Activated CD8-positive, alpha-beta T cell treated with anti-CD3 and anti-CD28 coated beads, Interleukin-2, amount 10 ng/mL, durations not matched to agents 7 days and 5 days (primary cell): Measurements from ENCODE around the gene CD96. TPM values are rescaled to one million over a fixed set of nuclear protein-coding genes. Genes with fewer than 3 reads are reported as not detected.
A peak's percentile ranks its signal among the peaks of the same experiment; 100 is the strongest.

ENCODE experiments used
- ATAC-seq: fragments of 150-1000 bp; cut with Tn5 transposase; one replicate; pipeline ENCODE4 v1.10.0; 2021; ENCODE audit warnings: moderate library complexity
- CTCF ChIA-PET: fragments of 350-600 bp; sonication (Branson Sonifier 250); formaldehyde crosslinking; loops from one replicate; lab custom pipeline; 2021; ENCODE audit warnings: antibody characterized with exemption; lab: Charles Lee
- POLR2A ChIA-PET: fragments of 350-600 bp; sonication (Branson Sonifier 250); formaldehyde crosslinking; loops from one replicate; lab custom pipeline; 2021; ENCODE audit warnings: antibody characterized with exemption; lab: Charles Lee
- DNase-seq: peaks from one replicate; pipeline ENCODE4 v3.0.0-alpha.2; 2020
- H3K27ac Mint-ChIP-seq: one replicate; pipeline ENCODE4 v1.8.0; 2021; ENCODE audit warnings: mild to moderate bottlenecking, mixed read lengths
- H3K27me3 Mint-ChIP-seq: one replicate; pipeline ENCODE4 v1.8.0; 2021; ENCODE audit warnings: low read depth, mixed read lengths
- H3K36me3 Mint-ChIP-seq: one replicate; pipeline ENCODE4 v1.8.0; 2021; ENCODE audit warnings: low read depth, mixed read lengths
- H3K4me1 Mint-ChIP-seq: one replicate; pipeline ENCODE4 v1.8.0; 2021; ENCODE audit warnings: low read depth, mixed read lengths
- H3K4me3 Mint-ChIP-seq: one replicate; pipeline ENCODE4 v1.8.0; 2021; ENCODE audit warnings: mild to moderate bottlenecking, mixed read lengths
- H3K9me3 Mint-ChIP-seq: one replicate; pipeline ENCODE4 v1.8.0; 2022; ENCODE audit warnings: mixed read lengths; ENCODE audit not compliant: insufficient read depth
- total RNA-seq, 2 experiments: library from RNA; stranded (reverse); gene quantifications; one replicate each; pipeline ENCODE4 v1.2.3, GENCODE V29; 2021

CD96 gene
- total RNA-seq, 2 experiments from 2014 or later = 293 to 303 TPM

DNA sequence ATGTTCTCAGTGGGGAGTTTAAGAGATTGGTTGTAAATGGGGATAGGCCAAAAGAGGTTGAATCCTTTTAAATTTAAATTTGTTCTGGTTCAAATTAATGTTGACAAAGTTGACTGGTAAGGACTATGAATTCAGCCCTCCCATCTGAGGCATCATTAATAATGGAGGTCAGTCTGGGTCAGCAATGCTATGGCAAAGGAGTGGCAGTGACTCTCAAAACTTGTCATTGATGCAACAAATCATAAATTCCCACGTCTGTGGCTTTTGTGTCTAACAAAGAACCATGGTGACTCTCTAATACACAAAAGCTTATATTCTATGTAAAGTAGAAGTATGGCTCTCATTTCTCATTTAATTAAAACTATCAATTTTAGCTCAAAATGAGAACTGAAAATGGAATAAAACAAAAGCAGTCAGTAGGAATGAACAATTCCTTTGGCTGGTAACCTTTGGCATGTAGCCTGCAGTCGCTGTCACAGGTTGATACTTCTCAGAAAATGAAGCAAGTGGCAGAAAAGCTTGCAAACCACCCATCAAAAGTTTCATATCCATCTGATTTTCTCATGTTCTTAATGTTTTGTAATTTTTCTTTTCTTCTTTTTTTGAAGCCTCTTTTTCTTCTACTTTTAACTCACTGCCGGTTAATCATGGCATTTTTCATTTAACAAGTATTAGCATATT, 65.4 kb downstream of the CD96 start:
- CTCF ChIA-PET = interaction anchor here (1.0 to 2.7 kb wide), 6 partner anchors 9 to 83 kb away, joined by 3 to 21 read pairs (median 3); no protein-coding TSS in a partner anchor
- Mint-ChIP-seq H3K4me1 (peaks cover 96% of the 10 kb centered on the region), H3K36me3 (peaks cover 98% of the 10 kb centered on the region), H3K4me3 (no peak overlapping the region), H3K9me3 (peaks cover 6% of the 10 kb centered on the region), H3K27me3 (no peaks in the 10 kb centered on the region), H3K27ac (peak overlapping the region; percentile 85)
- ATAC-seq = no peak
- DNase-seq = no peak
- POLR2A ChIA-PET = interaction anchor here (0.6 to 1.9 kb wide), 4 partner anchors 9 to 535 kb away, joined by 3 to 10 read pairs (median 5); no protein-coding TSS in a partner anchor

GRCh38 chr3:111608383-111608782, 66.4 kb downstream of the CD96 start:
- no peak overlapping the region for H3K4me3 Mint-ChIP-seq
- CTCF ChIA-PET = interaction anchor here (1.1 to 2.7 kb wide), 3 partner anchors 8 to 30 kb away, joined by 3 to 21 read pairs (median 6); no protein-coding TSS in a partner anchor
- no peak for DNase-seq
- ATAC-seq = peak; percentile 30
- H3K27ac Mint-ChIP-seq = peak overlapping the region; percentile 85
- H3K9me3 Mint-ChIP-seq = peaks cover 6% of the 10 kb centered on the region
- H3K4me1 Mint-ChIP-seq = peaks cover 96% of the 10 kb centered on the region
- no peaks in the 10 kb centered on the region for H3K27me3 Mint-ChIP-seq
- peaks cover 98% of the 10 kb centered on the region for H3K36me3 Mint-ChIP-seq
- POLR2A ChIA-PET = interaction anchor here (0.6 to 1.9 kb wide), 6 partner anchors 8 to 67 kb away, joined by 3 to 10 read pairs (median 6); partner anchors contain the start of gene CD96

DNA sequence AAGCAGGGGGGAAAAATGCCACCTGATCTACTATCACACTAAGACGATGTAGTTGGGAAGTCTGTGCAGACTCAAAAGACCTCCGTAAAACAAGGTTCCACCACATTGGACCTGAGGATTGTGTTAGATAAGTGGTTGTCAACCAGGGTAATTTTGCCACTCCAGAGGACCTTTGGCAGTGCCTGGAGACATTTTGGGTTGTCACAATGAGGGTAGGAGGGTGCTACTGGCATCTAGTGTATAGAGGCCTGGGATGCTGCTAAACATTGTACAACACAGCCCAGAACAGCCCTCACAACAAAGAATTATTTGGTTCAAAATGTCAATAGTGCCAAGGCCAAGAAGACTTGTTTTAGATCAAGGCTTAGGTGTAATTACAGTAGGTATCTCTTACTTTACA, 67.7 kb downstream of the CD96 start:
- POLR2A ChIA-PET = interaction anchor here (1.2 to 2.5 kb wide), 4 partner anchors 10 to 67 kb away, joined by 5 to 24 read pairs (median 8); no protein-coding TSS in a partner anchor
- no peak overlapping the region for H3K4me3 Mint-ChIP-seq
- H3K36me3 Mint-ChIP-seq = peaks cover 98% of the 10 kb centered on the region
- peaks cover 6% of the 10 kb centered on the region for H3K9me3 Mint-ChIP-seq
- H3K27ac Mint-ChIP-seq = peak overlapping the region; percentile 94
- CTCF ChIA-PET = interaction anchor here (0.7 to 2.1 kb wide), 12 partner anchors 7 to 404 kb away, joined by 3 to 11 read pairs (median 4); partner anchors contain the start of gene ZBED2
- DNase-seq (no peak), ATAC-seq (peak; percentile 29)
- peaks cover 95% of the 10 kb centered on the region for H3K4me1 Mint-ChIP-seq
- H3K27me3 Mint-ChIP-seq = no peaks in the 10 kb centered on the region

DNA sequence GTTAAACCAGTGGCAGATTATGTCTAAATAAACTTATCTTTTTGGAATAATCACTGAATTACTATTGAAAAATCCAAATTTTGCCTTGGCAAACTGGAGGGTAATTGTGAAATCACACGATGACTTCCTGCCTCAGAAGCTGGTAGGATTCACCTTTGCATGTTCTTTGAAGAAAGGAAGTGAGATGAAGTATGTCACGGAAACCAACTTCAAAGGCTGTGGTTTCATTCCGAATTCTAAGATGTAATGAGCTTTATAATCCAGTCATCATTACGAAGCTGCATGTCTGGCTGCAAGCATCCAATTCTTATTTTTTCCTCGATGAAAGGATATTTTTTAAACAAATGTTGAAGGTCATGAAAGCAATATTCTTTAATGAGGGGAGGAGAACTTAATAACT, 68.2 kb downstream of the CD96 start:
- peaks cover 98% of the 10 kb centered on the region for H3K36me3 Mint-ChIP-seq
- ChIA-PET CTCF (interaction anchor here (0.7 to 2.1 kb wide), 15 partner anchors 8 to 404 kb away, joined by 3 to 11 read pairs (median 4); partner anchors contain the start of gene ZBED2), POLR2A (interaction anchor here (0.7 to 2.5 kb wide), 8 partner anchors 8 to 369 kb away, joined by 3 to 24 read pairs (median 5); partner anchors contain the start of genes ABHD10 and CD96)
- DNase-seq (peak; percentile 84), ATAC-seq (peak; percentile 73)
- peak overlapping the region; percentile 94 for H3K27ac Mint-ChIP-seq
- peaks cover 6% of the 10 kb centered on the region for H3K9me3 Mint-ChIP-seq
- peak overlapping the region; percentile 57 for H3K4me3 Mint-ChIP-seq
- H3K4me1 Mint-ChIP-seq = peaks cover 95% of the 10 kb centered on the region
- H3K27me3 Mint-ChIP-seq = no peaks in the 10 kb centered on the region

DNA sequence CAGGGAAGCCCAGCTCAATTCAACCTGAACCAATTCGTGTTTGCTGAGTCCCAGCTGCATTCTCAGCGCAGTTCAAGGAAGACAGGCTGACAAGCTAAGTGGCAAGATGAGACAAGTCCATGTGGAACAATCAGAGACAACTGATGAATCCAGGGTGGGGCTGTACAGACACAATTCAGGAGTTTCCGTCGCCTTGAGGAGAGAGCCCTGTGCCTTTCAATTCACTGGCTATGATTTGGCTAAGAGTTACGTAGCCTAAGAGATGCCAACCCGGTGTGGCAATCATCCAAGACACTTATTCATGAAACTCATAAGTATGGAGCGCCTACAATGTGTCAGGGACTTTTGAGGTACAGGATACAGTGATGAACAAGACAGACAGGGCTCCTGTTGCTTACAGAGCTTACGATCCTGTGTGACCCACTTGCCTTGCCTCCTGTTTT, 68.6 kb downstream of the CD96 start:
- Mint-ChIP-seq H3K4me3 (peak overlapping the region; percentile 57), H3K27me3 (no peaks in the 10 kb centered on the region), H3K36me3 (peaks cover 98% of the 10 kb centered on the region), H3K9me3 (peaks cover 6% of the 10 kb centered on the region), H3K27ac (peak overlapping the region; percentile 94), H3K4me1 (peaks cover 95% of the 10 kb centered on the region)
- DNase-seq (no peak), ATAC-seq (peak; percentile 39)
- POLR2A ChIA-PET = interaction anchor here (0.7 to 2.5 kb wide), 8 partner anchors 9 to 368 kb away, joined by 3 to 24 read pairs (median 5); partner anchors contain the start of genes ABHD10 and CD96
- CTCF ChIA-PET = interaction anchor here (0.7 to 2.1 kb wide), 15 partner anchors 8 to 403 kb away, joined by 3 to 11 read pairs (median 4); partner anchors contain the start of gene ZBED2

DNA sequence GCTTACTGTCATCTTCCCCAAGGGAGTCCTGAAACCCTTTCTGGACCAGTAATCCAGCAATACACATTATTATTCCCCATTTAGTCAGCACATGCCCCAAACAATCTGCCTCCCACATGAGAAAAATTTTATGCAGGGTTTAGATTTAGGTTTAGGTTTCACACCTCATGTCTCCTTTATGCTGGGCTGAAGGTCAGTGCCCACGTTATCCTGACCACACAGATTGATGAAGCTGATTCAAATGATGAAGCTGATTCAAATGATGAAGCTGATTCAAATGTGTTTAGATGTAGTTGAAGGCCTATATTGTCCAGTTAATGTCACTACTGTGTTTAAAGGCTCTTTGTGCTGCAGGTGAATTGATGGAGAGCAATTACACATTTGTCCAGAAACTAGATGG, 71.3 kb downstream of the CD96 start:
- no peak for ATAC-seq

DNA sequence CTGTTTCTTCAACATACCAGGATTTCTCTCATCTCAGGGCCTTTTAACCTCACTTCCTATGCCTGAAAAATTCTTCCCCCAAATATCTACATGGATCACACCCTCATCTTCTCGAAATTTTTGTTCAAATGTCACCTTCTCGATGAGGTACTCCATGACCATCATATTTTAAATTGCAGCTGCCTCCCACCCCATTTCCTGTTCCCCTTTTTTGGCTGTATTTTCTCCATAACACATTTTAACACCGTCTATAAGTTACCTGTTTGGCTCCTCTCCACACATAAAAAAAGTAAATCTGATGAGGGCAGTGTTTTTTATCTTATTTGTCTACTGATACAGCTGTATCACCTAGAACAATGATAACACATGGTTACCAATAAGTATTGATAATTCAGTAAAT, 73.9 kb downstream of the CD96 start:
- POLR2A ChIA-PET = interaction anchor here (0.7 to 2.7 kb wide), 15 partner anchors 8 to 363 kb away, joined by 3 to 35 read pairs (median 4); partner anchors contain the start of genes ABHD10, CD96 and ZBED2
- Mint-ChIP-seq H3K4me1 (peaks cover 86% of the 10 kb centered on the region), H3K4me3 (peak overlapping the region; percentile 33), H3K27ac (peak overlapping the region; percentile 94), H3K36me3 (peaks cover 94% of the 10 kb centered on the region), H3K9me3 (no peaks in the 10 kb centered on the region), H3K27me3 (no peaks in the 10 kb centered on the region)
- DNase-seq (no peak), ATAC-seq (peak; percentile 1)
- CTCF ChIA-PET = interaction anchor here (0.7 to 5.1 kb wide), 32 partner anchors 8 to 398 kb away, joined by 3 to 59 read pairs (median 5); partner anchors contain the start of genes CD96 and ZBED2

More for the DNA sequence above, 71.3 kb downstream of the CD96 start:
- DNase-seq = no peak
- Mint-ChIP-seq H3K4me1 (peaks cover 96% of the 10 kb centered on the region), H3K36me3 (peaks cover 97% of the 10 kb centered on the region), H3K9me3 (no peaks in the 10 kb centered on the region), H3K4me3 (no peak overlapping the region), H3K27ac (peak overlapping the region; percentile 67), H3K27me3 (no peaks in the 10 kb centered on the region)
- POLR2A ChIA-PET = no interaction called here
- CTCF ChIA-PET = interaction anchor here (0.6 to 2.1 kb wide), 4 partner anchors 14 to 300 kb away, joined by 3 to 6 read pairs (median 4); no protein-coding TSS in a partner anchor

DNA sequence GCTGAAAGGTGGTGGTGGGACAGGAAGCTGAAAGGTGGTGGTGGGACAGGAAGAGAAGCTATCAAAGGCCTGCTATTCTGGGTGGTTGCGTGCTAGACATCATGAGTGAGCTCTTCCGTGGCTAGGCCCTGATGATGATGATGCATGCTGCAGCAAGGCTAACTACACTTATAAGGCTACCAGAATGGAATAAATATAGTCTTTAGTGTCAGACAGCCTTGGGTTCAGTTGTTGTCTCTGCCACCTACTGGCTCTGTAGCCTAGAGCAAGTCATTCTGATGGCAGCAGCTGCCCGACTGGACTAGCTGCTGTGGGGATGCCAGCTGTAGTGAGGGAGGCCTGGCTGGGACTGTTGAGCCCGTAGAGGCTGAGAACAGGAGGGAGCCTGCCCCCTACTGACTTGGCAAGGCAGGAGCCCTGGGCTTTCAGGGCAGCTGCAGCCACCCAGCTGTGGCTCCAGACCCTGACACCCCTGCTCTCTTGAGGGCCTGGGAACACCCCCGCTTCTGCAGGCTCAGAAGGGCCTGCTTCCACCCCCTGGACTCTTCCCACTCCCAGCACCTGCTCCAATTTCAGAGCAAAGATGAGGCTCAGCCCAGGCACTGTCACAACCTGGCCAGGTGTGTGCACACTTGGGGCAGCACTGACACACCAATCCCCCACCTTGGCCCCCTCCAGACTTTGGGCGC, 74.6 kb downstream of the CD96 start:
- DNase-seq = peak; percentile 82
- peak overlapping the region; percentile 94 for H3K27ac Mint-ChIP-seq
- CTCF ChIA-PET = interaction anchor here (0.7 to 5.1 kb wide), 32 partner anchors 8 to 397 kb away, joined by 3 to 59 read pairs (median 5); partner anchors contain the start of genes CD96 and ZBED2
- H3K4me3 Mint-ChIP-seq = peak overlapping the region; percentile 45
- peak; percentile 91 for ATAC-seq
- POLR2A ChIA-PET = interaction anchor here (0.7 to 2.7 kb wide), 16 partner anchors 8 to 362 kb away, joined by 3 to 35 read pairs (median 4); partner anchors contain the start of genes ABHD10, CD96 and ZBED2
- peaks cover 92% of the 10 kb centered on the region for H3K36me3 Mint-ChIP-seq
- peaks cover 79% of the 10 kb centered on the region for H3K4me1 Mint-ChIP-seq
- no peaks in the 10 kb centered on the region for H3K27me3 Mint-ChIP-seq
- no peaks in the 10 kb centered on the region for H3K9me3 Mint-ChIP-seq

DNA sequence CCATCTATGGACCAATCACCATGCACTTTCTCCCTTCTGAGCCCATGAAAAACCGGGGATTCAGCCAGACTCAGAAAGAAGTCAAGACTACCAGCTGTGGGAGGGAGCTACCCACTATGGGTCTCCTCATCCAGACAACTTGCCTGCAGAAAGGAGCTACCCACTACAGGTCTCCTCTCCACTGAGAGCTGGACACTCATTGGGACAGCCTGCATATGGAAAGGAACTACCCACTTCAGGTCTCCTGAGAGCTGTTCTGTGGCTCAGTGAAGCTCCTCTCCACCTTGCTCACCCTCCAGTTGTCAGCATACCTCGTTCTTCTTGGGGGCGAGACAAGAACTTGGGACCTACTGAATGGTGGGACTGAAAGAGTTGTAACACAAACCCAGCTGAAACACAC, 75.4 kb downstream of the CD96 start:
- Mint-ChIP-seq H3K9me3 (no peaks in the 10 kb centered on the region), H3K27me3 (no peaks in the 10 kb centered on the region), H3K4me1 (peaks cover 78% of the 10 kb centered on the region), H3K27ac (peak overlapping the region; percentile 94), H3K4me3 (no peak overlapping the region), H3K36me3 (peaks cover 92% of the 10 kb centered on the region)
- no peak for ATAC-seq
- POLR2A ChIA-PET = interaction anchor here (0.8 to 2.4 kb wide), 2 partner anchors 39 to 71 kb away, joined by 4 to 16 read pairs; no protein-coding TSS in a partner anchor
- CTCF ChIA-PET = interaction anchor here (1.2 to 5.1 kb wide), 8 partner anchors 10 to 293 kb away, joined by 3 to 59 read pairs (median 14); no protein-coding TSS in a partner anchor
- DNase-seq = no peak

- Mint-ChIP-seq H3K4me3 (no peak overlapping the region), H3K9me3 (no peaks in the 10 kb centered on the region), H3K27ac (peak overlapping the region; percentile 94), H3K27me3 (no peaks in the 10 kb centered on the region), H3K36me3 (peaks cover 89% of the 10 kb centered on the region), H3K4me1 (peaks cover 71% of the 10 kb centered on the region)
- DNase-seq = no peak
- POLR2A ChIA-PET = interaction anchor here (0.8 to 2.4 kb wide), 2 partner anchors 40 to 72 kb away, joined by 4 to 16 read pairs; no protein-coding TSS in a partner anchor
- ATAC-seq = no peak
- CTCF ChIA-PET = interaction anchor here (0.6 to 5.1 kb wide), 6 partner anchors 11 to 716 kb away, joined by 3 to 59 read pairs (median 14); no protein-coding TSS in a partner anchor
Observed at GRCh38 chr3:111617912-111618601, 76.1 kb downstream of the CD96 start.
